ENCODE data around the gene PRAMEF12.
"Not testable (repeated sequence)": the region's sequence is repeated elsewhere in the genome, so short reads cannot be mapped to it uniquely, and the experiment has no call there.

The PRAMEF12 gene

DNA sequence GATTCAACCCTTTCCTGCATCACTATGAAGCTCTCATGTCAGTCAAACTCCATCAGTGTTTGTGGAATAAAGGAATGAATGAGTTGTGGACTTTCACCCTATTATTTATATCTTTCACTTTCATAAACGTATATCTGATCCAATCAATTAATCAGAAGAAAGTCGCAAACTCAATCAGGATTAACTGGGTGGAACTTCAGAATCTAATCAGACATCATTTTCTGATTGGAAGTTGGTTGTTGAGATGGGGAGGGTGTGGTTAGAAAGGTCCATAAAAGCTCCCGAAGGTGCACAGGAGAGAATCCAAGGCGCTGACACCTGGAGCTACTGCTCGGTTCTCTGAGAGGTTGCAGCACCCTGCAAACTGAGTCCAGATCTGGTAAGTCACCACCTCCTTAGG lies at the start of gene PRAMEF12:
Gene PRAMEF12, plus strand, starts transcription at position 301 of the 400 bp plus-strand sequence. CDS start 1,130 bp downstream, outside the sequence.
- in situ Hi-C loops (cut with HindIII; ENCODE audit: low sequenced_read_pairs), result no loop called here

DNA sequence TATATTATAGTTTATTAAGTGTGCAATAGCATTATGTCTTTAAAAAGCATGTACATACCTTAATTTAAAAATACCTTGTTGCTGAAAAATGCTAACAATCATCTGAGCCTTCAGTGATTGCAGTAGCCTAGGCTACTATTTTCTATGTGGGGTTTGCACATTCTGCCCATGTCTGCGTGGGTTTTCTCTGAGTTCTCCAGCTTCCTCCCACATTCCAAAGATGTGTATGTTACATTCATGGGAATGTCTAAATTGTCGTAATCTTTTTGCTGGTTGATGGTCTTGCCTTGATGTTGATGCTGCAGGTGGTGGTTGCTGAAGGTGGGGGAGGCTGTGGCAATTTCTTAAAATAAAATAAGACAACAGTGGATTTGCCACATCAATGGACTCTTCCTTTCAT lies 45.1 kb upstream of the PRAMEF12 start:
- in situ Hi-C loops (cut with HindIII; ENCODE audit: low sequenced_read_pairs), result no loop called here

DNA sequence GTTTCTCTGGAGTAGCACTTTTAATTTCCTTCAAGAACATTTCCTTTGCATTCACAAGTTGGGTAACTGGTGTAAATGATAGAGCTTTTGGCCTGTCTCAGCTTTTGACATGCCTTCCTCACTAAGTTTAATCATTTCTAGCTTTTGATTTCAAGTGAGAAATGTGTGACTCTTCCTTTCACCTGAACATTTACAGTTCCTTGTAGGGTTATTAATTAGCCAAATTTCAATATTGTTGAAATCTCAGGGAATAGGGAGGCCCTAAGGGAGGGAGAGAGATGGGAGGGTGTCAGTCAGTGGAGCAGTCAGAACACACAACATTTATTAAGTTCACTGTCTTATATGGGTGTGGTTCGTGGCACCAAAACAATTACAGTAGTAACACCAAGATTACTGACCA lies 43.4 kb upstream of the PRAMEF12 start:
- in situ Hi-C loops (cut with HindIII; ENCODE audit: low sequenced_read_pairs), result no loop called here

DNA sequence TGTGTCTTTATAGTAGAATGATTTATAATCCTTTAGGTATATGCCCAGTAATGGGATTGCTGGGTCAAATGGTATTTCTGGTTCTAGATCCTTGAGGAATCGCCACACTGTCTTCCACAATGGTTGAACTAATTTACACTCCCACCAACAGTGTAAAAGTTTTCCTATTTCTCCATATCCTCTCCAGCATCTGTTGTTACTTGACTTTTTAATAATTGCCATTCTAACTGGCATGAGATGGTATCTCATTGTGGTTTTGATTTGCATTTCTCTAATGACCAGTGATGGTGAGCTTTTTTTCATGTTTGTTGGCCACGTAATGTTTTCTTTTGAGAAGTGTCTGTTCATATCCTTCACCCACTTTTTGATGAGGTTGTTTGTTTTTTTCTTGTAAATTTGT lies 42.5 kb upstream of the PRAMEF12 start:
- in situ Hi-C loops (cut with HindIII; ENCODE audit: low sequenced_read_pairs), result not testable (repeated sequence)

DNA sequence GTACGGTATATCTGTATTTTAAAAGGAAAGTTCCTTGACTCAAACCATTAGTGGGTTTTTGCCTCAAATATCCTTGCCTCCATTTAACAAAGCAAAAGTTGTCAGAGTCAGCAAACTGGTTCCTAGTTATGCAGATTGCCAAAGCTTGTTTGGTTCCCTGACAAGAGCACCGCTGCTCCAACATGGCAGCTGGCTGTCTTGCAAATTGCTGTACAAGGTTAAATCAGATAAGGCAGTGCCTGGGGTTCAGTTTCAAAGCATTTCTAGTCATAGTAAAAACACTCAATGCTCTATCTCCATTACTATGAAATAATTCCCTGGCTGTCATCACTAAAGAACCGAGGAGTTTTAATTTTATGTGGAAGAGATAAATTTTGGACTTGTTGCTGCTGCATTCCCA lies 38.9 kb upstream of the PRAMEF12 start:
- in situ Hi-C loops (cut with HindIII; ENCODE audit: low sequenced_read_pairs), result no loop called here

DNA sequence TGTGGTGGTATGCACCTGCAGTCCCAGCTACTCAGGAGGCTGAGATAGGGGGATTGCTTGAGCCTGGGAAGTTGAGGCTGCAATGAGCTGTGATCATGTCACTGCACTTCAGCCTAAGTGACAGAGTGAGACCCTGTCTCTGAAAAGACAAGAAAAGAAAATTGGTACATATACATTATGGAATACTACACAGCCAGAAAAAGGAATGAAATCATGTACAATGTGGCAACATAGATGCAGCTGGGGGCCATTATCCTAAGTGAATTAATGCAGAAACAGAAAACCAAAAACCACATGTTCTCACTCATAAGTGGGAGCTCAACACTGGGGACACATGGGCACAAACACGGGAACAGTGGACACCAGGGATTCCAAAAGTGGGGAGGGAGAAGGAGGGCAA lies 34.6 kb upstream of the PRAMEF12 start:
- in situ Hi-C loops (cut with HindIII; ENCODE audit: low sequenced_read_pairs), result no loop called here

DNA sequence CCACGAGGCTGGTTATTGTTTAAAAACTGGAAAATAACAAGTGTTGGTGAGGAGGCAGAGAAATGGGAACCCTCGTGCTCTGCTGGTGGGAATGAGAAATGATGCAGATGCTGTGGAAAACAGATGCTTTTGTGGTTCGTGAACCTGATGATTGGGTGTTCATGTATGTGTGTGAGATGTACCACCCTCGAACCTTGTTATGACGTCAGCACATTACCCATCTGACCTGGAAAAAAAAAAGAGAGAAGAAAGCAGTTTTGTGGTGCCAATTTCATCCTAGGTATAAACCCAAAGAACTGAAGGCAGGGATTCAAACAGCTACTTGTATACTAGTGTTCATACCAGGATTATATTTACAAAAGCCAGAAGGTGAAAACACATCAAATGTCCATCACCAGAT lies 33.9 kb upstream of the PRAMEF12 start:
- in situ Hi-C loops (cut with HindIII; ENCODE audit: low sequenced_read_pairs), result no loop called here

DNA sequence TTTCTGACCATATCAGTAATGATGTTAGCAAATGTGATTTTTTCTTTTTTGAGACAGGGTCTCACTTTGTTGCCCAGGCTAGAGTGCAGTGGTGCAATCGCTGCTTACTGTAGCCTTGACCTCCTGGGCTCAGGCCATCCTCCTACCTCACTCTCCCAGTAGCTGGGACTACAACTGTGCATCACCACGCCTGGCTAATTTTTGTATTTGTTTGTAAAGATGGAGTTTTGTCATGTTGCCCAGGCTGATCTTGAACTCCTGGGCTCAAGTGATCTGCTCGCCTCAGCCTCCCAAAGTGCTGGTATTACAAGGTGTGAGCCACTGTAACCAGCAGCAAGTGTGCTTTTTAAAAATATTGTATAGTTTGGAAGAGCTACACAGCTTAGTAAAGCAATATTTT lies 31.6 kb upstream of the PRAMEF12 start:
- in situ Hi-C loops (cut with HindIII; ENCODE audit: low sequenced_read_pairs), result no loop called here

DNA sequence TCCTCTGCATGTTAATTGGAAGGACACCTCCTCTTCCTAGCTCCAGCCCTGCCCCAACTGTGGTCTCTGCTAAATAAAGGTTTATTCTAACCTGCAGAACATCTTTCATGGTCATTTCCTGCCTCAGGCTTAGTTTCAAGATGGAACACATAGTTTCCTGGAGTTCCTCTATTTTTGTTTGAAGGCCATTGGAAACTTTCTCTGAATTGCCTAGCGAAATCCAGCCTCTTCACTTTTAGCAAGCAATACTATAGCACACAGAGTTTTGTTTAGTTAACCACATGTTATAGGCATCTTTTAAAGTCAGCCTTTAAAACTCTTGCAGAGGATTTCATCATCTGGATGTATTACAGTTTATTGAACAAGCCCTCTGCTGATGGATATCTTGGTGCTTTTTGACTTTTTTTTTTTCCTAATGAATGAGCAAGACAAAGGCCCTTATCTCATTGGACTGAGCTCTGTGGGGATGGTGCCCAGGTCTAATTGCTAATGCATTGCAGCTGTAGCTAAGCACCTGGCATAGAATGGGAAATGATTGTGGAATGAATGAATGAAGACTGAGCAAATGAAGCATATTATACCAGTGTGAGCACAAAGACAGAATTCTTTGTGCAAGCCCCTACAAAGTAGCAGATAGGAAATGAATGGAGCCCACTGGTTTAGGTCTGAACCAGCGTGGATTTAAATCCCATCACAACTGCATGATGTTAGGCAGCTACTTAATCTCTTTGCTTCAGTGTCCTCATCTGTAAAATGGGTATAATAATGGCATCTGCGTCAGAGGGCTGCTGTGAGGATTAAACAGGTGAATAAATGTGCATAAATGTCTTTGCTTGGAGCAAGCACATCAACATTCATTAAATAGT lies 28.2 kb upstream of the PRAMEF12 start:
- in situ Hi-C loops (cut with HindIII; ENCODE audit: low sequenced_read_pairs), result no loop called here

DNA sequence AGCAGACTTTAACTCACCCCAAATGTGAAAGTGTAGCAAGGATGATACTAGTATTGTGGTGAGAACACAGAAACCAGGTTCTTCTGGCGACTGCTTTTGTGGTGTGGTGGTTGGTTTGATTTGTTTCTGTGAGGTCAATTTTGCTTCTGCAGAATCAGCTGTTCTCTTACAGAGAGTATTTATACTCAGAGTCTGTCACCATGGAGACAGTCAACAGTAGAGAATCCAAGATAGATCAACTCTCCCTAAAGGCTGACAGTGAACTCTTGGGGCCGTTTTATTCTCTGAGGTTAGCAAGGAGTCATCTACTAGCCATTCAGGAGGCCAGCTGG lies 27.6 kb upstream of the PRAMEF12 start, which contains the start of gene CFAP107:
Gene CFAP107, plus strand, starts transcription at position 209 of the 332 bp plus-strand sequence. CDS start 231 bp downstream, outside the sequence.
- in situ Hi-C loops (cut with HindIII; ENCODE audit: low sequenced_read_pairs), result no loop called here

DNA sequence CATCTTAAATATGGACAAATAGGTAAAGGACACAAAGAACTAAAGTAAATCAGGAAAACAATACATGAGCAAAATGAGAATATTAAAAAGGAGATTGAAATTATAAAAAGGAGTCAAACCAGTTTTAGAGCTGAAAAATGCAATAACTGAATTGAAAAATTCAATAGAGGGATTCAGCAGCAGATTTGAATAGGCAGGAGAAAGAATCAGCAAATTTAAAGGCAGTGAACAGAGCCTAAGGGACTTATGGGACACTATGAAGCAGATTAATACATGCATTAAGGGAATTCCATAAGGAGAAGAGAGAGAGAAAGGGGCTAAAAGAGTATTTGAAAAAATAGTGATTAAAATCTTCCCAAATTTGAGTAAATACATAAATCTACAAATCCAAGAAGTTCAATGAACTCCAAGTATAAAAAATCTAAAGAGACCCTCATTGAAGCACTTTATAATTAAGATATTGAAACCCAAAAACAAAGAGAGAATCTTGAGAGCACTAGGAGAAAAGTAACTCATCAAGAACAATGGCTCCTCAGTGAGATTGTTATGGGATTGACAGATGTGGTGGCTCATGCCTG lies 24.7 kb upstream of the PRAMEF12 start:
- in situ Hi-C loops (cut with HindIII; ENCODE audit: low sequenced_read_pairs), result no loop called here

DNA sequence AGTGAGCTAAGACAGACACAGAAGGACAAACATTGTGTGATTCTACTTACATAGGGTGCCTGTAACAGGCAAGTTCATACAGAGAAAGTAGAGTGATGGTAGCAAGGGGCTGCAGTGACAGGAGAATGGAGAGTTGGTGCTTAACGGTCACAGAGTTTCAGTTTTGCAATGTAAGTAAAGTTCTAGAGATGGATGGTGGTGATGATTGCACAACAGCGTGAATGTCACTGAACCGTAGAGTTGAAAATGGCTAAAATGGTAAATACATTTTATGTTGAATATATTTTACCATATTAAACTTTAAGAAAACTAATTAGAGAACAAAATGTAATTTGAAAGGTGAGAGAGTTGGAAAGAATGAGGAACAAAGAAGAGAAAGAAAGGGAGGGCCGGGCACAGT lies 18.8 kb upstream of the PRAMEF12 start:
- in situ Hi-C loops (cut with HindIII; ENCODE audit: low sequenced_read_pairs), result no loop called here

DNA sequence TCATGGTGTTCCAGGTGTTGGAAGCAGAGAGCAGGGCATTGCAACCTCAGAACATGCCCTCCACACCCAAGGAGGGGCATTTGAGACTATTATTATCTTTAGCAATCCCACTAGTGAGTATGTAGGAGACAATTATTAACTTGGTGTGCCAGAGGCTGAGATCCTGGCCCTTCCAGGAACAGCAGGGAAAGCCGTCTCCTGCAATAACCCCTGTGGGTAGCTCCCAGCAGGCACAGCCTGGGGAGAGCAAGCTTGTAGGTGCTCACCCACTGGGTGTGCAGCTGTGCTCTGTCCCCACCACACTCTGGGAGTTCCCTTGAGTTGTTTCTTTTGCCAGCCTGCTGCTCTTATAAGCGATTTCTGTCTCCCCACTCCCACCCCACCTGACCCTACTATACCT lies 17.3 kb upstream of the PRAMEF12 start:
- in situ Hi-C loops (cut with HindIII; ENCODE audit: low sequenced_read_pairs), result no loop called here

DNA sequence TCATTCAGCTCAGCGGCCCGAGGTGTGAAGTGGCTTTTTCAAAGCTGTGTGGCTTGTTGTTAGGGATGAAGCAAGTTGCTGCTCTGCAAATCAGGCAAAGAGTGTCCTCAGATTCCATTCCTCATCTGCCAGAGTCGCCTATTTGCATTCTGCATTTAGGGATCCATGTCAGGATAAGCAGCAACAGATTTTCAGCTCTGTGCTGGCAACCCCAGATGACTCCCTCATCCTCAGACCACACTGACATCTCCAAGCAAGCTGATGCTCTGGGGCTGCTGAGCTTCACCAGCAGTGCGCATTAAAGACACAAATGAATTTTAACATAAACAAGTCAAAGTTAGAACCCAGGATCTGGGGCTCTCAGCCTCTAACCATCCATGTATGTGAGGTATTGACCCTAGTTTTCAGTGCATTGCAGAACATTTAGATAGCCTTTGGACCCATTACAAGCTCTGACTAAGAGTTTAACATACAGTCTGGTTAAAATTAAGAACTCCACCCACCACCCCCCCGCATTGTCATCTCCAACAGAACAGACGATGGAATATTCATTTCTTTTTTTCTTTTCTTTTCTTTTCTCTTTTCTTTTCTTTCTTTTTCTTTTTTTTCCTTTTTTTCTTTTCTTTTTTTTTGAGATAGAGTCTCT lies 16.6 kb upstream of the PRAMEF12 start:
- in situ Hi-C loops (cut with HindIII; ENCODE audit: low sequenced_read_pairs), result no loop called here

DNA sequence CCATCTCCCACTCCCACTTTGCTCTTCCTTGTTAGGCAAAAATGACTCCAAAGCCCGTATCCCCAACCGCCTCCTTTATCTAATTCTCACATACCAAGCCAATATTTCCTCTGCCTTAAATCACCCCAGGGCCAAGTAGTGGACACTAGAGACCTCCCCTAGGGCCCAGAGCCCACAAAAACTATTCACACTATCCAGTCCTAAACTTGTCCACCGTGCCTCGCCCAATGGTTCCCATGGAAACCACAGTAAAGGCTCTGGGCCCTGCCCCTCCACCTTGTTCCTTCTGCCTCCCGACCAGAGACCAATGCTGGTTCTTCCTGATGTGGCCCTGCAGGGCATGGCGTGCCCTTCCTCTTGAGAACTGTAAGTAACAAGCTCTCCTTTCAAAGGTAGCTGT lies 15.7 kb upstream of the PRAMEF12 start:
- in situ Hi-C loops (cut with HindIII; ENCODE audit: low sequenced_read_pairs), result no loop called here

DNA sequence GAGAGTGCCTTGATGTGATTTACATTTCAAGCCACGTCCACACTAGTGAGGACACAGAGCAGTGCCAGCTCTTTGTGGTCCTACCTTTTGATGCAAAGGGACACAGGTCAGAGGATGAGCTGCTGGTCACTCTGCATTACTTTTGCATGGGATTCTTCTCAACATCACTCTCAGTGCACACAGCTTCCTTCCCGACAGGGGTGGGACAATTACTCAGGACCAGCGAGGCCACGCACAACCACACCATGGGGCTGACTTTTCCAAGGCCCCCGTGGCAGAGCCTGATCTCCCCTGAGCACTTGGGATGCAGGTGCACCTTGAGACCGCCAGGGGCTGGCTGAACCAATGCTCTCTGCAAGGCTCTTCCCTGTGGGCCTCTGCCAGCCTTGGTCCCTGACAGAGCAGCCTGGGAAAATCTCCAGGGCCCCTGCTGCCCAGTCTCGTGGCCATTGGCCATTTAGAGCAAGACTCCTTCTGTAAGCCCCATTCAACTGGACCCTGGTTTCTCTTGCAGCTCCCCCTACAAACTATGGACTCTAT lies 13.2 kb upstream of the PRAMEF12 start:
- in situ Hi-C loops (cut with HindIII; ENCODE audit: low sequenced_read_pairs), result no loop called here

DNA sequence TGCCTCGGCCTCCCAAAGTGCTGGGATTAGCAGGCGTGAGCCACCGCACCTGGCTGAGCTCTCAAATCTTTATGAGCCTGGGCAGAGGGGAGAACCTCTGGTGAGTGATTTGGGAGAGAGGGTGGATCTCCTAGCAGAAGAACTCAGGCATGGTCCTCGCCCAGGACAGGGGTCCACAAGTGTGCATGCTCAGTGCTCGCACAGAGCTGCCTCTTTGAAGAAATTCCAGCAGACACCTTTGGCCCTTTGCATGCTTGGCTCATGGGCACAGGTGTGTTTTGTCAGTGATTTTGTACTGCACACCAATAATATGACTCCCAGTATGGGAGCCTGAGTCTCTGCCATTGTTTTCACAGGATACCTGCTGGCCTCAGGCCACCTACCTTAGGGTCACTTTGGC lies 11.8 kb upstream of the PRAMEF12 start:
- in situ Hi-C loops (cut with HindIII; ENCODE audit: low sequenced_read_pairs), result no loop called here

DNA sequence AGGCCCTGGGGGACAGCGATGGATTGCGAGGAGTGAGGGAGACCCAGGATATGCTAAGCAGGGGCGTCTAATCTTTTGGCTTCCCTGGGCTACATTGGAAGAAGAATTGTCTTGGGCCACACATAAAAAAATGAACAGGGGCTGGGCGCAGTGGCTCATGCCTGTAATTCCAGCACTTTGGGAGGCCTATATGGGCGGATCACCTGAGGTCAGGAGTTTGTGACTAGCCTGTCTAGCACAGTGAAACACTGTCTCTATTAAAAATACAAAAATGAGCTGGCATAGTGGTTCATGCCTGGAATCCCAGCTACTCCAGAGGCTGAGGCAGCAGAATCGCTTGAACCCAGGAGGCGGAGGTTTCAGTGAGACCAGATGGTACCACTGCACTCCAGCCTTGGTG lies 10.8 kb upstream of the PRAMEF12 start:
- in situ Hi-C loops (cut with HindIII; ENCODE audit: low sequenced_read_pairs), result no loop called here

DNA sequence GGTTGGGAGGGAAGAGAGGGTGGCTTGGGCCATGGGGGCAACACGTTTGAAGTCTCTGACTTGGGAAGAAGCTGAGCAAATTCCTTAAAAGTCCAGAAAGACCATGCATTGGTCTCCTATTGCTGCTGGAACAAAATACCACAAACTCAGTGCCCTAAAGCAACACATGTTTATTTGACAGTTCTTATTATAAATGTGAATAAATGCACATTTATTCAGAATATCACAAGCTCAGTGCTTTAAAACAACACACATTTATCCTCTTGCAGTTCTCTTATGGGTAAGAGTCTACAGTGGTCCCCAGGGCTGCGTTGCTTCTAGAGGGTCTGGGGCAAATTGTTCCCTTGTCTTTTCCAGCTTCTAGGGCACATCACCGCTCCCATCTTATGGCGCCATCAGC lies 10.1 kb upstream of the PRAMEF12 start:
- in situ Hi-C loops (cut with HindIII; ENCODE audit: low sequenced_read_pairs), result no loop called here

DNA sequence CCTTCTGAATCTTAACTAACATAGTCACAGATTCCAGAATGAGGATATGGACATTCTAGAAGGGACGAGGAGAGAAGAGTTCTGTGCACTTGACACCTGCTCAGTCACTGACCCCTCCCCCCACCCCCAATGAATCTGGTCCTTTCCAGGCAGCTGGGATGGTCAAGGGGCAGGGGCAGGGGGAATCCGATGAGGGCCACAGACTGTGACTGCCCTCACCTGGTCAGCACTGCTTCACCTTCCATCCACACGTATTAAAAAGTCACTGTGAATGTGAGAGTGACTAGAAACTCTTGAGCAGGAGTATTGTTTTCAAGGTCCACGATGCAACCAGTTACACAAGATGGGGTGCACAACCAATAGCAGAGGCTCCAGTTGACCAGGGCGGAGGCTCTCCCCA lies 9.5 kb upstream of the PRAMEF12 start:
- in situ Hi-C loops (cut with HindIII; ENCODE audit: low sequenced_read_pairs), result no loop called here

DNA sequence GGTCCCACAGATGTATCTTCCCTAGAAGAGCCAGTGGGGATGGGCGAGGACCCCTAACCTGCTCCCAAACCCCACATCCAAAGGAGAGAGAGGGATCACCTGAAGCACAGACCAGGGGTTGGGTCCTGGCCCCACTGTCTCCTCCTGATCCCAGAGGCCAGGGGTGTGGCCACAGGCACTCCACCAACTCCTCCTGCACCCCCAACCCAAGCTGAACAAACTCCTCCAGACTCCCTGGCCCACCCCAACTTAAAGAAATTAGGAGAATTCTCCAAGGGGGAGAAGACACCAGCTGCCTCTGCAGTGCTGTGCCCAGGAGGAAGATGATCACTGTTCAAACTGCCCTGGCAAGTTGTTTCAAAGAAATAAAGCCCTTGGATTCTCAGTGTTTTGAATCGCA lies 4.5 kb upstream of the PRAMEF12 start:
- in situ Hi-C loops (cut with HindIII; ENCODE audit: low sequenced_read_pairs), result no loop called here

DNA sequence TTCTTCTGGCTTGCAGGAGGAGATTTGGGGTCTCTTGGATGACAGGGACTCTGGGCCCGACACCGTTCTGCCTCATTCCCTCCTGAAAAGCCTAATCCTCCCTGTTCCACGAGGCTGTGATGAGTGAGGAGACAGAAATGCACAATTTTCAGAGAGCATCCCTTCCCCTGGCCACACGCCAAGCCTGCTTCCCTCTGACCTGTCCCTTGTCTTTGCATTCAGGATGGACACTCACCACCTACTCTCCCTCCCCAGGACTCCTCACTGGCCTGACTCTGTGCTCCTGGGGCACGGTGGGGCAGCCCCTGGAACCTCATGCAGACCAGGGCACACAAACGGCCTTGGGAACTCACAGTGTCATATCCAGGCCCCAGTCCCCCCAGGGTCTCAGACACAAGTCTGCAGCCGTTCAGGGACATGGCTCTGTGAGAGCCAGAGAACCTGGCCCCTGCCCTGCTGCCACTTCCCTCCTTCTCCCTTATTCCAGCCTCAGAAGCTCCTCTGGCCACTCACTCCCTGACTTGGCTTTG lies 3.5 kb upstream of the PRAMEF12 start:
- in situ Hi-C loops (cut with HindIII; ENCODE audit: low sequenced_read_pairs), result no loop called here
